Measurements from ENCODE around the gene NKD2.

Gene NKD2

GRCh38 chr5:1027631-1028441 lies 19.2 kb downstream of the NKD2 start:
- no peak for TF ChIP-seq CTCF (IDR thresholded peaks at IDR 0.05; ENCODE audit: low read depth, low read length)
- no peak for DNase-seq (ENCODE audit: extremely low read depth, low read depth)

GRCh38 chr5:1028481-1029281 lies 20.1 kb downstream of the NKD2 start:
- no peak for DNase-seq (ENCODE audit: extremely low read depth, low read depth)
- TF ChIP-seq CTCF (IDR thresholded peaks at IDR 0.05; ENCODE audit: low read depth, low read length) = no peak

- no peak for DNase-seq (ENCODE audit: extremely low read depth, low read depth)
- no peak for TF ChIP-seq CTCF (IDR thresholded peaks at IDR 0.05; ENCODE audit: low read depth, low read length)
Observed at GRCh38 chr5:1029282-1029944, 20.8 kb downstream of the NKD2 start.

DNA sequence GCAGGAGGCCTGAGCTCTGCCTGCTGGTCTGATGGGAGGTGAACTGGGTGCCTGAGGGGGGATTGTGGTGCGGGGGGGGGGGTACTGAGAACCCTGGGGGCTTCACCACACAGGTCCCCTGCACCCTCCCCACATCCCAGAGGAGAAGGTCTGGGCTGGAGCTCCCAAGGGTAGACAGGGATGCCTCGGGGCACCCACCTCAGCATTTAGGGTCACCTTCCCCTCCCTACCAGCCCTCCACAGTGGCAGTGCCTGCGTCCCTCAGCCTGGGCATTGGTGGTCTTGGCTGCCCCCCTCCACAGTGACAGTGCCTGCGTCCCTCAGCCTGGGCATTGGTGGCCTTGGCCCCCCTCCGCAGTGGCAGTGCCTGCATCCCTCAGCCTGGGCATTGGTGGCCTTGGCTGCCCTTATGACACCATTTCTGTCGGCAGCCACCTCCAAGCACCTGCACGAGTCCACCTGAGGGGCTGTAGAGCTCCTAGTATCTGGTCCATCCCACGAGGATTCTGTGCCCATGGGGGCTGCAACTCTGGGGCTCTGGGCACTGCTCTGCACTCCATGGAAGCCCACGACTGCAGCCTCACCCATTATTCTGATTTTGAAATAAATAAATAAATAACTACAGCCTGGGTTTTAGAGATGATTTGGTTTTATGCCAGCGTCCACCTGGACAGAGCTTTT lies 21.5 kb downstream of the NKD2 start:
- DNase-seq (ENCODE audit: extremely low read depth, low read depth) = no peak

GRCh38 chr5:1030801-1031271 lies 22.2 kb downstream of the NKD2 start:
- TF ChIP-seq CTCF (IDR thresholded peaks at IDR 0.05; ENCODE audit: low read depth, low read length) = no peak
- no peak for DNase-seq (ENCODE audit: extremely low read depth, low read depth)

More for the DNA sequence above, 21.5 kb downstream of the NKD2 start:
- no peak for TF ChIP-seq CTCF (IDR thresholded peaks at IDR 0.05; ENCODE audit: low read depth, low read length)

DNA sequence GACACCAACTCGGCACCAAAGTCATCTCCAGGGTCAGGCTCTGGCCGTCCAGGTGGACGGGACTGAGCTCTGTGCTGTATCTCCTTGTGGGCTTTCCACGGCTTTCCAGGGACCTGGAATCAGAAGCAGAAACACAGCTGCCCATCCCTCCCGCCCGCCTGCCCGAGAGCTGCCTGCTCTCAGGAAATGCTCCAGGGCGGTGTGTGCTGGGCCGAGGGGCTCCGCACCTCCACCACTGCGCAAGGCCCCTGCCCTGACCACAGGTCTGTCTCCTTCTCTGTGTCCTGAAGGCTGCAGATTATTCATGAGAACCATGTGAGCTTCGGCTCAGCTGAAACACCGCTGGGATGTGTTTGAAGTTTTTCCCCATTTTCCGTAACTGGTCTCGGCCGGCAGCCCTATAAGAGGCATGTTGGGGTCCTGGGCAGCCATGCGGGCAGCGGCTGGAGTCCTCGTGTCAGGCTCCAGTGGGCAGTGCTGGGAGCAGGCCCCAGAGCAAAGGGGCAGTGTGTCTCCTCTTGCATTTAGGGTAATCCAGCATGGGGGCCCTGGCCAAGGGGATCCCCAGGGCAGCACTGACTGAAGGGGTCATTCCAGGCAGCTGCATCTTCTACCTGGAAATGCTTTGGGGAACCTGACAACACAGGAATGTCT lies 22.8 kb downstream of the NKD2 start:
- no peak for TF ChIP-seq CTCF (IDR thresholded peaks at IDR 0.05; ENCODE audit: low read depth, low read length)

More for the DNA sequence above, 22.8 kb downstream of the NKD2 start:
- DNase-seq (ENCODE audit: extremely low read depth, low read depth) = no peak

Measured in AG09319 (cell line).